ENCODE measurements around the gene PAQR7.

The PAQR7 gene

GRCh38 chr1:25816112-25816718 lies 59.3 kb downstream of the PAQR7 start:
- Histone ChIP-seq H3K9ac (ENCODE audit: low read length) (no peak overlapping the region), H3K27me3 (ENCODE audit: low read length) (no peaks in the 10 kb centered on the region), H3F3A (ENCODE audit: insufficient read depth) (no peaks in the 10 kb centered on the region), H3K4me3 (ENCODE audit: insufficient read depth, low read length, poor library complexity, severe bottlenecking) (no peak overlapping the region), H3K9me3 (ENCODE audit: insufficient read depth, low read length) (no peaks in the 10 kb centered on the region), H3K79me2 (ENCODE audit: insufficient read depth, low read length) (no peaks in the 10 kb centered on the region), H3K27ac (ENCODE audit: low read depth, low read length) (no peak overlapping the region), H3K9me2 (replicated peaks; ENCODE audit: insufficient read depth, low read length) (no peaks in the 10 kb centered on the region), H2AFZ (ENCODE audit: low read depth, low read length, severe bottlenecking) (no peak overlapping the region), H3K4me2 (ENCODE audit: low read depth, low read length, poor library complexity, severe bottlenecking) (no peak overlapping the region), H4K20me1 (ENCODE audit: low read depth, low read length) (no peaks in the 10 kb centered on the region), H3K36me3 (ENCODE audit: low read length) (no peaks in the 10 kb centered on the region)
- TF ChIP-seq EZH2phosphoT487 (conservative IDR thresholded peaks at IDR 0.05; ENCODE audit: low read length) = no peak
- TF ChIP-seq, protein P1, sequence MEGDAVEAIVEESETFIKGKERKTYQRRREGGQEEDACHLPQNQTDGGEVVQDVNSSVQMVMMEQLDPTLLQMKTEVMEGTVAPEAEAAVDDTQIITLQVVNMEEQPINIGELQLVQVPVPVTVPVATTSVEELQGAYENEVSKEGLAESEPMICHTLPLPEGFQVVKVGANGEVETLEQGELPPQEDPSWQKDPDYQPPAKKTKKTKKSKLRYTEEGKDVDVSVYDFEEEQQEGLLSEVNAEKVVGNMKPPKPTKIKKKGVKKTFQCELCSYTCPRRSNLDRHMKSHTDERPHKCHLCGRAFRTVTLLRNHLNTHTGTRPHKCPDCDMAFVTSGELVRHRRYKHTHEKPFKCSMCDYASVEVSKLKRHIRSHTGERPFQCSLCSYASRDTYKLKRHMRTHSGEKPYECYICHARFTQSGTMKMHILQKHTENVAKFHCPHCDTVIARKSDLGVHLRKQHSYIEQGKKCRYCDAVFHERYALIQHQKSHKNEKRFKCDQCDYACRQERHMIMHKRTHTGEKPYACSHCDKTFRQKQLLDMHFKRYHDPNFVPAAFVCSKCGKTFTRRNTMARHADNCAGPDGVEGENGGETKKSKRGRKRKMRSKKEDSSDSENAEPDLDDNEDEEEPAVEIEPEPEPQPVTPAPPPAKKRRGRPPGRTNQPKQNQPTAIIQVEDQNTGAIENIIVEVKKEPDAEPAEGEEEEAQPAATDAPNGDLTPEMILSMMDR (IDR thresholded peaks at IDR 0.05; ENCODE audit: insufficient read depth, low read length, poor library complexity, severe bottlenecking) = no peak

- Histone ChIP-seq H3F3A (ENCODE audit: insufficient read depth) (no peaks in the 10 kb centered on the region), H3K36me3 (ENCODE audit: low read length) (no peaks in the 10 kb centered on the region), H3K79me2 (ENCODE audit: insufficient read depth, low read length) (no peaks in the 10 kb centered on the region), H3K9me3 (ENCODE audit: insufficient read depth, low read length) (no peaks in the 10 kb centered on the region), H2AFZ (ENCODE audit: low read depth, low read length, severe bottlenecking) (no peak overlapping the region), H3K9ac (ENCODE audit: low read length) (no peak overlapping the region), H4K20me1 (ENCODE audit: low read depth, low read length) (no peaks in the 10 kb centered on the region), H3K27me3 (ENCODE audit: low read length) (no peaks in the 10 kb centered on the region), H3K4me3 (ENCODE audit: insufficient read depth, low read length, poor library complexity, severe bottlenecking) (no peak overlapping the region), H3K4me2 (ENCODE audit: low read depth, low read length, poor library complexity, severe bottlenecking) (no peak overlapping the region), H3K9me2 (replicated peaks; ENCODE audit: insufficient read depth, low read length) (no peaks in the 10 kb centered on the region), H3K27ac (ENCODE audit: low read depth, low read length) (no peak overlapping the region)
- TF ChIP-seq EZH2phosphoT487 (conservative IDR thresholded peaks at IDR 0.05; ENCODE audit: low read length) = no peak
- TF ChIP-seq, protein P1 (IDR thresholded peaks at IDR 0.05; ENCODE audit: insufficient read depth, low read length, poor library complexity, severe bottlenecking) = no peak
Observed at GRCh38 chr1:25815208-25816111, 60.0 kb downstream of the PAQR7 start.

- Histone ChIP-seq H3K27ac (ENCODE audit: low read depth, low read length) (no peak overlapping the region), H3K27me3 (ENCODE audit: low read length) (no peaks in the 10 kb centered on the region), H3K9me3 (ENCODE audit: insufficient read depth, low read length) (no peaks in the 10 kb centered on the region), H3F3A (ENCODE audit: insufficient read depth) (no peaks in the 10 kb centered on the region), H3K4me3 (ENCODE audit: insufficient read depth, low read length, poor library complexity, severe bottlenecking) (no peak overlapping the region), H3K79me2 (ENCODE audit: insufficient read depth, low read length) (no peaks in the 10 kb centered on the region), H3K9me2 (replicated peaks; ENCODE audit: insufficient read depth, low read length) (no peaks in the 10 kb centered on the region), H2AFZ (ENCODE audit: low read depth, low read length, severe bottlenecking) (no peak overlapping the region), H3K9ac (ENCODE audit: low read length) (no peak overlapping the region), H4K20me1 (ENCODE audit: low read depth, low read length) (no peaks in the 10 kb centered on the region), H3K4me2 (ENCODE audit: low read depth, low read length, poor library complexity, severe bottlenecking) (no peak overlapping the region), H3K36me3 (ENCODE audit: low read length) (no peaks in the 10 kb centered on the region)
- no peak for TF ChIP-seq EZH2phosphoT487 (conservative IDR thresholded peaks at IDR 0.05; ENCODE audit: low read length)
- TF ChIP-seq, protein P1 (IDR thresholded peaks at IDR 0.05; ENCODE audit: insufficient read depth, low read length, poor library complexity, severe bottlenecking) = no peak
Observed at GRCh38 chr1:25814549-25815087, 60.9 kb downstream of the PAQR7 start.
